CD1c-positive myeloid dendritic cell (primary cell): ENCODE measurements around the gene LHFPL3.
"Not testable (repeated sequence)": the region's sequence is repeated elsewhere in the genome, so short reads cannot be mapped to it uniquely, and the experiment has no call there.

Source experiments
- DNase-seq: peaks from one replicate; pipeline ENCODE4 v3.0.0-alpha.2; 2016; ENCODE audit errors: extremely low spot score

LHFPL3 gene

DNA sequence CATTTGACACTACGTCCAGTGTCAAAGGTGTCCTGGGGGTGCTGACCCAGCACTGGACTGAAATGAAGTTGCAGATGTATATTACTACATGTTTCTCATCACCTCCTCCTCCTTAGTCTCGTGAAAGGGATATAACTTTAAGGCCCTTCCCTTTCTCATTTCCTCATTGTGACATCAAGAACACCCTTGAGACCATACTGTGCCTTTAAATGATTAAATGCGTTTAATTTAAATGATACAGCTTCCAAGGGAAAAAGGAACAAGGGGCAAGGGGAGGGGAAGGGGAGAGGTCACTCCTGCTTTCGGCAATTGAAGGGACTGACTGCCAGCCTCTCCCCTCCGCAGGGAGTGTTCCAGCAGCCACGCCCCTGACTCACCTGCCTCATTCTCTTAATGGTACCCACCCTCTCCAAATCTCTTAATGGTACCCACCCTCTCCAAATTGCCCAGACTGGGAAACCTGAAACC lies 605.2 kb downstream of the LHFPL3 start:
- peak; percentile 73 for DNase-seq

DNA sequence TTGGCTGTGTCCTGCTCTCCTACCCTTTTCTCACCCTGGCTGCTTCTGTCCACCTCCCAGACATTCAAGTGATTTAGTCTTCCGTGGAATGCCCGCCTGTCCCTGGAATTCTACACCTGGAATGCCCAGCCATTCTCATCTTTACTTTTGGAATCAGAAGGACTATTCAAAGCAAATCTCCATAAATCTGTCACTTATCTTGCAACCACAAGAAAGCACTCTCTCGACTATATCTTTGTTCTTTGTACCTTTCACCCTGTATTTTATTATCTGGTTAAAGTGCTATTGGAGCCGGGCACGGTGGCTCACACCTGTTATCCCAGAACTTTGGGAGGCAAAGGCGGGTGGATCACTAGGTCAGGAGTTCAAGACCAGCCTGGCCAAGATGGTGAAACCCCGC lies 606.3 kb downstream of the LHFPL3 start:
- no peak for DNase-seq

DNA sequence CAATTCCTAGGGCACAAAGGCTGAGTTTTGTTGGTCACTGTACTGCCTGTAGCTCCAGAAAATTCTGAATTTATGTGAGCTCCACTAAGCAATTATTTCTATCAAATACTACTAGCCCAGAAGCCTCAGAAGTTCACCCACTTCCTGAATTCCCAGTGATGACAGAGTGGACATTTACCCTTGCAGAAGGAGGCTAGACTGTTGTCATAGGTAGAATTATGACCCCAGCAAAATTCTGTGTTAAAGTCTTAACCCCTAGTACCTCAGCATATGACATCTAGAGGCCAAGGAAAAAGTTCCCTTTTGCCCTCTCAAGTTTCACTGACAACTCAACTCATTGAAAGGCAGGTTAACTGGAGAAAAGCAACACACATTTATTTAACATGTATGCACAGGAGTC lies 606.9 kb downstream of the LHFPL3 start:
- DNase-seq = no peak

DNA sequence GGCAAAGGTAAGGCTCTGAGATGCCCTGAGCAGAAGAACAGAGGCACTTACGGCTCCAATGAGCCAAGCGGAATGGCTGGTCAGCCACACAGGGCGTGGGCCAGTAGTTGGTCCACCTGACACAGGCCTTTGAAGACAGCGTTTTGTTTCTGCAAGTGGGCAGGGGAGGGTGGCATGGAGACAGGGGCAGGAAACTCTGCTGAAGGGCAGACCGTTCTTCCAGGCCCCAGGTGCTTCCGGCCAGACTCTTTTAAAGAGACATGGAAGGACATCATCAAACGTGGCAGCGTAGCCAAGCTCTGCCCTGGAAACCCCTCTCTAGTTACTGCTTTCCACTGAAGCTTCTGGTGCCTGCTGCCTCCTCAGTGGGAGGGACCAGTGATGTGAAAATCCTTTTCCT lies 608.1 kb downstream of the LHFPL3 start:
- no peak for DNase-seq

DNA sequence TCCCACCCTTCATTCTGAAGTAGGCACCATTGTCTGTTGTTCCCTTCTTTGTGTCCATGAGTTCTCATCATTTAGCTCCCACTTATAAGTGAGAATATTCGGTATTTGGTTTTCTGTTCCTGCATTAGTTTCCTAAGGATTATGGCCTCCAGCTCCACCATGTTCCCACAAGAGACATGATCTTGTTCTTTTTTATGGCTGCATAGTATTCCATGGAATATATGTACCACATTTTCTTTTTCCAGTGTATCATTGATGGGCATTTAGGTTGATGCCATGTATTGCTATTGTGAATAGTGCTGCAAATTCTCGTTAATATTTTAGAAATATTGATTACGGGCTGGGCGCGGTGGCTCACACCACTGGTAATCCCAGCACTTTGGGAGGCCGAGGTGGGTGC lies 609.1 kb downstream of the LHFPL3 start:
- DNase-seq = not testable (repeated sequence)

DNA sequence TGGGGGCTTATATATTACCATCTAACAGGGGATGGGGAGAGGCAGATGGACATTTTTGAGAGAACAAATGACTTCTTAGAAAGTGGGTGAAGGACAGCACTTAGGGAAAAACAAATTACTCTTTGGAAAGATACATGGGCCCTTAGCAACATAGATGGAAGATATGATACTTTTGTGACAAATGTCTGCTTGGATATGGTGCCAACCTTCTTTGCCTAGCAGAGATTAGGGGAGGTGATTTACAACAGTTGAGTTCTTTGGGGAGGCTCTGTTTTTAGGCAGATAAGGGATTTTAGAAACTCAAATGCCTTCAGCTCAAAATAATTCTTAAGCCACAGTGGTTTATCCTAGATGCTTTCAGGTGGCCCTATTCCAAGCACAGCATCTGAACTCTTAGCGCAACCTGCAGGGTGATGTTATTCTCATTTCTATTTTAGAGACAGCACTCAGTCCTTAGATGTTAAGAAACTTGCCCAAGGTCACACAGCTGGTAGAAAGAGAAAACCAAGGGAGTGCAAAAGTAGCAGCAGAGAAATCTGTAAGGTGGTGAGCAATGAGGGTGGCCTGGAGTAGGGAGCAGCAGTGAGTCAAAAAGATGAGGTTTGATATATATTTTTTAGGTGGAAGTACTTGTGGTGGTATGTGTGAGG lies 610.5 kb downstream of the LHFPL3 start:
- no peak for DNase-seq

DNA sequence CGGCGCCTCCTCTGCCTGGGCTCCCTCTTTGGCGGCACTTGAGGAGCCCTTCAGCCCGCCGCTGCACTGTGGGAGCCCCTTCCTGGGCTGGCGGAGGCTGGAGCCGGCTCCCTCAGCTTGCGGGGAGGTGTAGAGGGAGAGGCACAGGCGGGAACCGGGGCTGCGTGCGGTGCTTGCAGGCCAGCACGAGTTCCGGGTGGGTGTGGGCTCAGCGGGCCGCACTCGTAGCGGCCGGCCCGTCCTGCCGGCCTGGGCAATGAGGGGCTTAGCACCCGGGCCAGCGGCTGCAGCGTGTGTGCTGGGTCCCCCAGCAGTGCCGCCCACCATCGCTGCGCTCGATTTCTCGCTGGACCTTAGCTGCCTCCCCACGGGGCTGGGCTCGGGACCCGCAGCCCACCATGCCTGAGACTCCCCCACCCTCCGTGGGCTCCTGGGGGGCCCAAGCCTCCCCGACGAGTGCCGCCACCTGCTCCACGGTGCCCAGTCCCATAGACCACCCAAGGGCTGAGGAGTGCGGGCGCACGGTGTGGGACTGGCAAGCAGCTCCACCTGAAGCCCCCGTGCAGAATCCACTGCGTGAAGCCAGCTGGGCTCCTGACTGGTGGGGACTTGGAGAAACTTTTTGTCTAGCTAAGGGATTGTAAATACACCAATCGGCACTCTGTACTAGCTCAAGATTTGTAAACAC lies 611.8 kb downstream of the LHFPL3 start:
- DNase-seq = no peak

DNA sequence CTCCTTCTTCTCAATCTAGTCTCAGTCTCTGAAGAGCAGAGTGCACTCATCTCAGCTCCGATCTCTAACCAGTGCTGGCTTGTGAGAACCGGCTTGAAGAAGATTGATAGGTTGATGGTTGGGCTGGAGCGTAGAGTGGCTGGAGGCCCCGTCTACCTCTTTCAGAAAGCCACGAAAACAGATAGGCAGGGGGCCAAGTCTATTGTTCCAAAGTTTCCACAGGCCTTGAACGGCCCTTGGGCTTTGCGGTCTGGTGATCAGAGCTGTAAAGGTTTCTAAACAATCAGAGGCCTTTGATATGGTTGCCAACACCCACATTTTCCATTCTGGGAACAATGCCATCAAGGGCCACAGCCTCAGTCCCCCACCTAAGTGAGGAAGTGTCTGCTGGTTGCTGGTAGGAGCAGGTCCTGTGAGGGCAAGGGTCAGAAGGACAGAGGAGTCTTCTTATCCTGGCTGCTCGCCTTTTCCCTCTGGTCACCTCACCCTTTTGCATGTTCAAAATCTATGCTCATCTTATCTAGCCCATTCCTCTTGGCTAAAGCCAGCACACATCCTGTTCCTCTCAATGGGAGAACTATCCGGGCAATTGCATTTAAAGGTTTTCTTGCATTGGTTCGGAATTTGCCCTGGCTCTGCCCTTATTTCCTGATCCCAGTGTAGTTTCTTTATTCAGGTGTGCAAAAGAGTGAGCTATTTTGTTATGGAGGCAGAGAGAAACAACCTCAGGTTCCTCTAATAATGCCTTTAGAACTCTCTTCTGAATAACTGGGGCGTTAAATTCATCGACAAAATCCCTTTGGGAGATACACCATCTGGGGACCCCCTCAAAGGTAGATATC lies 615.3 kb downstream of the LHFPL3 start:
- peak; percentile 86 for DNase-seq

DNA sequence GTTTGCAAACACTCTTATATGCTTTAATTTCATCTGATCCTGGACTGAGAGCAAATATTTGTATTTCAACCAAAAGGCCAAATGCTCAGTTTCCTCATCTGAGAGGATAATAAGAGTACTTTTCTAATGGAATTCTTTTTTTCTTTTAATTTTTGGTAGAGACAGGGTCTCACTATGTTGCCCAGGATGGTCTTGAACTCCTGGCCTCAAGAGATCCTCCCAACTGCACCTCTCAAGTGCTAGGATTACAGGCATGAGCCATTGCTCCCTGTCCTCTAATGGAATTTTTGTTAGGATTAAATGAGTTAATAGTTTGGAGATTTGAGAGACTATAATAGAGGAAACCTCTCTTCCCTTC lies 617.2 kb downstream of the LHFPL3 start:
- DNase-seq = no peak

DNA sequence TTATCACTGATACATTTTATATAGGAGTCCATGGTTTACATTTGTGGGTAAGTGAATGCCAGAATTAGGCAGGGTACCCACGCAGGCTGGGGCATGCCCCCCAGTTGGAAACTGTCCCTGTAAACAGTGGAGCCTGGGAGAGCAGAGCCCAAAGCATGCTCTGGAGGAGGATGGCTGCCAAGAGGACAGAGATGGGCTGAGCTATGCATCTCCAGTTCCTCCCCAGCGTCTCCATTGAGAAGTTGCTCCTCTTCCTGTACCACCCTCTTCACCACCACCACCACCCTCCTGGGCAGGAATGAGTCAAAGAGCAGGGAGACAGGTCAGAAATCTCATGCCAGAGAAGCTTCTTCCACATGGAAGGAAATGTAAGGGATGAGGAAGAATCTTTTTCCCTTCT lies 617.9 kb downstream of the LHFPL3 start:
- DNase-seq = peak; percentile 42

DNA sequence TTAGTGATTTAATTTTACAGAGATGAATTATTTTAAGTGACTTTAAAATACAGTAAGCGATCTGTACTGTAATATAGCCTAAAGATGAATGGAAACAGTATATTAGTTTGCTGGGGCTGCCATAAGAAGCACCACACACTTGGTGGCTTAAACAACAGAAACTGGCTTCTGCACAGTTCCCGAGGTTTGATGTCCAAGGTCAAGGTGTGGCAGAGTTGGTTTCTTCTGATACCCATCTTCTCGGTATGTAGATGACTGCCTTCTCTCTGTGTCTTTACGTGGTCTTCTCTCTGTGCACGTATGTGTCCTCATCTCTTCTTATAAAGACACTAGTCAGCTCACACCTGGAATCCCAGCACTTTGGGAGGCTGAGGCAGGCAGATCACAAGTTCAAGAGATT lies 621.6 kb downstream of the LHFPL3 start:
- no peak for DNase-seq

DNA sequence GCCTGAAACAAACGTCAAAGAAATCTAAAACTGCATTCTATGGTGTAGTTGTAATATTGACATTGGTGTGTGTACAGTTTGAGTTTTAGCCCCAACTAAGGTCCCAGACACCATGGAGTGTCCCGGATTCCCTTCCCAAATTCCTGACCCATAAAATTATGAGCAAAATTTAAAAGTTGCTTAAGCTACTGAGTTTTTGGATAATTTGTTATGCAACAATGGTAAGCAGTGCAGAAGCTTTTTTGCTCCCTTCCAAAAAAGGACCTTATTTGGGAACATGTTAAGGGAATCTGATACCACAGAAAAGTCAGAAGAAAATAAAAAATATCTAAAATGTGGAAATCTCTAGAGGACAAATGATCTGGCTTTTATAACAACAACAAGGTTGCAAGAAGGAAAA lies 622.4 kb downstream of the LHFPL3 start:
- no peak for DNase-seq

DNA sequence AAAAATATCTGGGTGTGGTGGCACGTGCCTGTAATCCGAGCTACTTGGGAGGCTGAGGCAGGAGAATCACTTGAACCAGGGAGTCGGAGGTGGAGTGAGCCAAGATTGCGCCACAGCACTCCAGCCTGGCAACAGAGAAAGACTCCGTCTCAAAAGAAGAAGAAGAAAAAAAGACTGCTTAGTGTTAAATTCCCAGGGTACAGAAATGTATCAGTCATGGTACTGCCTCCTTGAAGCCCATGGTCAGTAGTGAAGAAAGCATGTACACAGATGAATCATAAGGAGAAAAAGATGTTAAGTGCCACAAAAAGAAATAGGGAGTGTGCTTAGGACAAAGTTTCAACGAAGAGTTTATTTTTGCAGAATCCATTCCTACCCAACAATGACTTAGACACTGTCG lies 623.1 kb downstream of the LHFPL3 start:
- peak; percentile 38 for DNase-seq

DNA sequence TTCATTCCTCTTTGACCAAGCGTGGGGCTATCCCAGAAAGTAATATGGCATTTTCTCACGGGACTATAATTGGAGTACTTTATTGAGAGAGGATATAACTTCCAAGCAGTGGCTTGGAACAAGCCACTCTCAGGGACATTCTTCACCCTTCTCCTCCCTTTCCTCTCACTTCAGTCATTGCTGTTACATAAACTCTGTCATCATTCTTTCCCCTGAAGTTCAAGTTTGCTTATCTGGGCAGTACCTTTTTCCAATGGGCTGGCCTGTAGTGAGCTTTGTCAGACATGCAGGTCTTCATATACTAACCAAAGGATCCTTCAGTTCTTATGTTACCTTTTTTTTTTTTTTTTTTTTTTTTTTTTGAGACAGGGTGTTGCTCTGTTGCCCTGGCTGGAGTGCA lies 626.9 kb downstream of the LHFPL3 start:
- DNase-seq = no peak
